ENCODE data around the gene SNORC. TPM values are rescaled to one million over a fixed set of nuclear protein-coding genes. Genes with fewer than 3 reads are reported as not detected.

SNORC gene
- polyA plus RNA-seq, 3 donors = 0.61 TPM; not detected in 2

DNA sequence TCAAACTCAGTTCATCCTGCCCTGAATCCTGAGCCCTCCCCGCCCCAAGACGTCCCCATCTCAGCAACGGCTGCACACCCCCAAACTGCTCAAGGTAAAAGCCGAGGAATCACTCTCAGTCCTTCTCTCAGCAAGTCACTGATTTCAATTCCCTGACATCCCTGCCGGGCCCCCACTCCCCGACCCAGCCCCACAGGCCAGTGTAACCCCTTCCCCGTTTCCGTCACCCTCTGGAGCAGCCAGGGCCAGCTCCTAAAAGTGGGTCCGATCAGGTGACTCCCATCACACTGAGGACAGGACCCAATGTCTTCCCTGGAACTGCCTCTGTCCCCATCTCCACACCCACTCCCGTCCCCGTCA lies 20.5 kb downstream of the SNORC start:
- H2AFZ ChIP-seq (ENCODE audit: insufficient read depth, low read depth, low read length, poor library complexity, severe bottlenecking) = no peak overlapping the region
- no peak overlapping the region for H3K9ac ChIP-seq (ENCODE audit: insufficient read depth, low read length, poor library complexity, severe bottlenecking)
- TF ChIP-seq, protein P1, sequence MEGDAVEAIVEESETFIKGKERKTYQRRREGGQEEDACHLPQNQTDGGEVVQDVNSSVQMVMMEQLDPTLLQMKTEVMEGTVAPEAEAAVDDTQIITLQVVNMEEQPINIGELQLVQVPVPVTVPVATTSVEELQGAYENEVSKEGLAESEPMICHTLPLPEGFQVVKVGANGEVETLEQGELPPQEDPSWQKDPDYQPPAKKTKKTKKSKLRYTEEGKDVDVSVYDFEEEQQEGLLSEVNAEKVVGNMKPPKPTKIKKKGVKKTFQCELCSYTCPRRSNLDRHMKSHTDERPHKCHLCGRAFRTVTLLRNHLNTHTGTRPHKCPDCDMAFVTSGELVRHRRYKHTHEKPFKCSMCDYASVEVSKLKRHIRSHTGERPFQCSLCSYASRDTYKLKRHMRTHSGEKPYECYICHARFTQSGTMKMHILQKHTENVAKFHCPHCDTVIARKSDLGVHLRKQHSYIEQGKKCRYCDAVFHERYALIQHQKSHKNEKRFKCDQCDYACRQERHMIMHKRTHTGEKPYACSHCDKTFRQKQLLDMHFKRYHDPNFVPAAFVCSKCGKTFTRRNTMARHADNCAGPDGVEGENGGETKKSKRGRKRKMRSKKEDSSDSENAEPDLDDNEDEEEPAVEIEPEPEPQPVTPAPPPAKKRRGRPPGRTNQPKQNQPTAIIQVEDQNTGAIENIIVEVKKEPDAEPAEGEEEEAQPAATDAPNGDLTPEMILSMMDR (IDR thresholded peaks at IDR 0.05) = no peak
- Mint-ChIP-seq H3K27me3 (ENCODE audit: low read depth in 3 of 3) (peaks cover 5 to 11% (median 9%) of the 10 kb centered on the region in 3 donors), H3K9me3 (peaks cover 0 to 2% (median 0%) of the 10 kb centered on the region in 7 donors), H3K27ac (no peak overlapping the region), H3K36me3 (no peaks in the 10 kb centered on the region), H3K4me1 (peaks cover 4% of the 10 kb centered on the region), H3K4me3 (no peak overlapping the region)
- no peaks in the 10 kb centered on the region for H3K9me3 ChIP-seq (replicated peaks in 1 of 2; ENCODE audit: control insufficient read depth in 1 of 2, insufficient read depth in 1 of 2, low read length in 2 of 2)
- no peak overlapping the region for H3K27ac ChIP-seq (ENCODE audit: low read depth in 1 of 2, low read length in 2 of 2)
- no peaks in the 10 kb centered on the region for H3K4me1 ChIP-seq (ENCODE audit: control insufficient read depth in 1 of 2, insufficient read depth in 2 of 2, low read length in 2 of 2)
- H3K36me3 ChIP-seq (replicated peaks in 1 of 2; ENCODE audit: control insufficient read depth in 1 of 2, insufficient read depth in 2 of 2, low read length in 2 of 2) = no peaks in the 10 kb centered on the region
- 86% methylated on average over 9 of the region's 11 CpGs for WGBS (ENCODE audit: insufficient coverage)
- H3K27me3 ChIP-seq (ENCODE audit: control insufficient read depth in 2 of 2, insufficient read depth in 2 of 2, low read length in 2 of 2) = no peaks in the 10 kb centered on the region
- H4K20me1 ChIP-seq (ENCODE audit: insufficient read depth, low read length) = no peaks in the 10 kb centered on the region
- DNase-seq = no peak
- no peaks in the 10 kb centered on the region for H3K79me2 ChIP-seq (ENCODE audit: insufficient read depth, low read length)
- intact Hi-C loops (cut with micrococcal nuclease) = no loop called here
- no peak overlapping the region for H3K4me2 ChIP-seq (replicated peaks; ENCODE audit: extremely low read depth, low read length, poor library complexity, severe bottlenecking)
- H3K4me3 ChIP-seq (replicated peaks in 1 of 3; ENCODE audit: low read depth in 2 of 3, low read length in 3 of 3) = no peak overlapping the region

DNA sequence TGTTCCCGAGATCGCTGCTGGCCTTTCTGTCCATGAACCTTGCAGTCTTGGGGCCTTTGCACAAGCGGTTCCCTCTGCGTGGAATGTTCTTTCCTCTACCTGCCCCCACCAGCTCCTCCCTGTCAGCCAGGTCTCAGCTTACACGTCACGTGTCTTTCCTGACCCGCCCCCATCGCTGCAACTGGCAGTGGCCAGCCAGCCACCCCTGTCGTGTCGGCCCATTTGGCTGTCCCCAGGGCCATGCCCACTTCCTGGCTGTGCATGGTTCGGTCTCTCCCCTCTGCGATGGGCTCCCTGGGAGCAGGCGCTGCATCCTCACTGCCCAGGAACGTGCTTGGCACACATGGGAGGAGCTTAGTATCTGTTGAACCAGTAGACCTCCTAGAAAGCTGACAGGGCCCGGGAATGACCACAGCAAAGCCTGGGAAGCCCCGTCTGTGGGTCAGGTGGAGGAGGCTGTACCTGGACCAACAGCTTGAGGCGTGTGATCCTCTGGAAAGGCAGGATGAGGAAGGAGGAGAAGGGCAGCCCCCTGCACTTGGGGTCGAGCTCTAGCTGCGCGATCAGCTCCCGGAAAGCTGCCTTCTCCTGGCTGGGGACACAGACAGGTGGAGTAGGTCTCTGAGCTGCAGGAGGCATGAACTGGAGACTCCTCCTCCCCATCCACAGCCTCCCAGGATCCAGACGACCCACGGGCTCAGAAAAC lies 21.0 kb downstream of the SNORC start:
- Mint-ChIP-seq H3K27ac (no peak overlapping the region), H3K9me3 (peaks cover 0 to 2% (median 0%) of the 10 kb centered on the region in 7 donors), H3K4me1 (peaks cover 4% of the 10 kb centered on the region), H3K4me3 (no peak overlapping the region), H3K36me3 (no peaks in the 10 kb centered on the region), H3K27me3 (ENCODE audit: low read depth in 3 of 3) (peaks cover 5 to 10% (median 9%) of the 10 kb centered on the region in 3 donors)
- H3K4me3 ChIP-seq (replicated peaks in 1 of 3; ENCODE audit: low read depth in 2 of 3, low read length in 3 of 3) = no peak overlapping the region
- H3K9me3 ChIP-seq (replicated peaks in 1 of 2; ENCODE audit: control insufficient read depth in 1 of 2, insufficient read depth in 1 of 2, low read length in 2 of 2) = no peaks in the 10 kb centered on the region
- no peak overlapping the region for H3K4me2 ChIP-seq (replicated peaks; ENCODE audit: extremely low read depth, low read length, poor library complexity, severe bottlenecking)
- H3K36me3 ChIP-seq (replicated peaks in 1 of 2; ENCODE audit: control insufficient read depth in 1 of 2, insufficient read depth in 2 of 2, low read length in 2 of 2) = no peaks in the 10 kb centered on the region
- H3K27ac ChIP-seq (ENCODE audit: low read depth in 1 of 2, low read length in 2 of 2) = no peak overlapping the region
- no peaks in the 10 kb centered on the region for H3K4me1 ChIP-seq (ENCODE audit: control insufficient read depth in 1 of 2, insufficient read depth in 2 of 2, low read length in 2 of 2)
- H2AFZ ChIP-seq (ENCODE audit: insufficient read depth, low read depth, low read length, poor library complexity, severe bottlenecking) = peak overlapping the region; percentile 21
- 27% methylated on average over 16 of the region's 23 CpGs for WGBS (ENCODE audit: insufficient coverage)
- intact Hi-C loops (cut with micrococcal nuclease) = no loop called here
- H3K79me2 ChIP-seq (ENCODE audit: insufficient read depth, low read length) = no peaks in the 10 kb centered on the region
- TF ChIP-seq, protein P1 (IDR thresholded peaks at IDR 0.05) = no peak
- H4K20me1 ChIP-seq (ENCODE audit: insufficient read depth, low read length) = no peaks in the 10 kb centered on the region
- no peak overlapping the region for H3K9ac ChIP-seq (ENCODE audit: insufficient read depth, low read length, poor library complexity, severe bottlenecking)
- DNase-seq = no peak
- no peaks in the 10 kb centered on the region for H3K27me3 ChIP-seq (ENCODE audit: control insufficient read depth in 2 of 2, insufficient read depth in 2 of 2, low read length in 2 of 2)

Data from CD14-positive monocyte (primary cell).